Muscle of leg (tissue), 16 donors: Measurements from ENCODE around the gene ARMH3. TPM values are rescaled to one million over a fixed set of nuclear protein-coding genes. Genes with fewer than 3 reads are reported as not detected.

ENCODE experiments used
- DNase-seq: peaks from one replicate; pipeline ENCODE4 v3.0.0; 2013
- H3K27ac ChIP-seq: one replicate; pipeline ENCODE4 v1.5.1; 2013; ENCODE audit warnings: mild to moderate bottlenecking, low read length, control low read depth
- H3K27me3 ChIP-seq: one replicate; pipeline ENCODE4 v1.6.1; 2013; ENCODE audit warnings: low read length; ENCODE audit not compliant: control insufficient read depth, insufficient read depth
- H3K36me3 ChIP-seq: one replicate; pipeline ENCODE4 v1.6.1; 2013; ENCODE audit warnings: low read length; ENCODE audit not compliant: control insufficient read depth, insufficient read depth
- H3K4me1 ChIP-seq: one replicate; pipeline ENCODE4 v1.6.1; 2013; ENCODE audit warnings: low read length; ENCODE audit not compliant: control insufficient read depth, insufficient read depth
- H3K4me3 ChIP-seq: one replicate; pipeline ENCODE4 v1.5.1; 2013; ENCODE audit warnings: low read length, control low read depth
- H3K9me3 ChIP-seq: replicated peaks from 2 replicates; pipeline ENCODE4 v1.6.1; 2013; ENCODE audit warnings: low read depth, low read length; ENCODE audit not compliant: control insufficient read depth
- WGBS: methylation state at CpG from one replicate; pipeline ENCODE4 v1.1.5; 2013; ENCODE audit warnings: missing lambda C conversion rate; ENCODE audit not compliant: insufficient coverage; 5-methylcytosine and 5-hydroxymethylcytosine counted together
- long read RNA-seq, 11 donors: transcript quantifications; one replicate each; lab custom pipeline, GENCODE V29; 2026
- polyA plus RNA-seq, 8 donors: library from polyadenylated mRNA; unstranded; fragments of 120-200 nt; gene quantifications; one replicate each; pipeline versions ENCODE4 v1.2.1 to v1.2.3, GENCODE V29; 2013; ENCODE audit warnings: inconsistent platforms in 1 of 8, low replicate concordance in 1 of 8; ENCODE audit not compliant: insufficient read length in 8 of 8, insufficient read depth in 1 of 8
- total RNA-seq: library from RNA; stranded (reverse); fragments of 120-200 nt; gene quantifications from one replicate; pipeline ENCODE4 v1.2.4, GENCODE V29; 2013

The ARMH3 gene
- 7.1 TPM for total RNA-seq
- 10 to 100 TPM; 11.9 to 17.0 (median 12.9) TPM for polyA plus RNA-seq
- long read RNA-seq, donor 1 = 0 reads
- long read RNA-seq, donor 2 = 0 reads
- long read RNA-seq, donor 3, full-length matches to known transcripts = 2 of 2 reads
- long read RNA-seq, donor 3, partial matches to known transcripts = 0 of 2 reads
- long read RNA-seq, donor 3, other reads (novel, unspliced or antisense) = 0 of 2 reads
- long read RNA-seq, donor 4 = 0 reads
- long read RNA-seq, donor 5, partial matches to known transcripts = 0 of 1 reads
- long read RNA-seq, donor 5, other reads (novel, unspliced or antisense) = 0 of 1 reads
- long read RNA-seq, donor 6, full-length matches to known transcripts = 2 of 2 reads
- long read RNA-seq, donor 6, partial matches to known transcripts = 0 of 2 reads
- long read RNA-seq, donor 6, other reads (novel, unspliced or antisense) = 0 of 2 reads
- long read RNA-seq, donor 7 = 0 reads
- long read RNA-seq, donor 8, full-length matches to known transcripts = 1 of 1 reads
- long read RNA-seq, donor 8, partial matches to known transcripts = 0 of 1 reads
- long read RNA-seq, donor 8, other reads (novel, unspliced or antisense) = 0 of 1 reads
- long read RNA-seq, donor 9 = 0 reads
- long read RNA-seq, donor 10, partial matches to known transcripts = 0 of 2 reads
- long read RNA-seq, donor 10, other reads (novel, unspliced or antisense) = 0 of 2 reads
- long read RNA-seq, donor 11 = 0 reads

- no peaks in the 10 kb centered on the region for H3K9me3 ChIP-seq
- peaks cover 3% of the 10 kb centered on the region for H3K4me1 ChIP-seq
- peak within 1 kb of the TSS; percentile 86 for H3K4me3 ChIP-seq
- H3K27ac ChIP-seq = peak within 1 kb of the TSS; percentile 89
- H3K36me3 ChIP-seq = no peaks in the 10 kb centered on the region
- no peaks in the 10 kb centered on the region for H3K27me3 ChIP-seq
- DNase-seq = peak; percentile 99
- under 1% methylated on average over 76 of the region's 79 CpGs for WGBS
Observed at GRCh38 chr10:102055647-102056419, at the start of gene ARMH3. Gene ARMH3, minus strand, starts transcription at chr10:102056173. Its CDS starts 16,059 bp downstream, at chr10:102040114.

GRCh38 chr10:102102421-102102820 is 46.4 kb upstream of the ARMH3 start:
- Histone ChIP-seq H3K9me3 (no peaks in the 10 kb centered on the region), H3K27ac (no peak overlapping the region), H3K4me3 (no peak overlapping the region), H3K27me3 (no peaks in the 10 kb centered on the region), H3K36me3 (peaks cover 16% of the 10 kb centered on the region), H3K4me1 (peaks cover 12% of the 10 kb centered on the region)
- DNase-seq = no peak
- 78% methylated on average over 1 of the region's 1 CpG for WGBS

GRCh38 chr10:102101152-102101551 is 45.2 kb upstream of the ARMH3 start:
- no peak for DNase-seq
- Histone ChIP-seq H3K4me3 (no peak overlapping the region), H3K9me3 (no peaks in the 10 kb centered on the region), H3K36me3 (peaks cover 5% of the 10 kb centered on the region), H3K4me1 (peaks cover 4% of the 10 kb centered on the region), H3K27ac (no peak overlapping the region), H3K27me3 (no peaks in the 10 kb centered on the region)
- WGBS = 93% methylated on average over 3 of the region's 5 CpGs

GRCh38 chr10:102096449-102096848 is 40.5 kb upstream of the ARMH3 start:
- no peak overlapping the region for H3K27ac ChIP-seq
- no peaks in the 10 kb centered on the region for H3K9me3 ChIP-seq
- DNase-seq = no peak
- H3K4me3 ChIP-seq = no peak overlapping the region
- peaks cover 2% of the 10 kb centered on the region for H3K36me3 ChIP-seq
- H3K27me3 ChIP-seq = no peaks in the 10 kb centered on the region
- no peaks in the 10 kb centered on the region for H3K4me1 ChIP-seq
- WGBS = 93% methylated on average over 4 of the region's 7 CpGs

GRCh38 chr10:102090772-102091171 is 34.8 kb upstream of the ARMH3 start:
- no peaks in the 10 kb centered on the region for H3K9me3 ChIP-seq
- H3K27me3 ChIP-seq = no peaks in the 10 kb centered on the region
- no peaks in the 10 kb centered on the region for H3K36me3 ChIP-seq
- no peak for DNase-seq
- no peak overlapping the region for H3K4me3 ChIP-seq
- no CpG with 5 or more reads among the region's 2 CpGs for WGBS
- no peak overlapping the region for H3K27ac ChIP-seq
- H3K4me1 ChIP-seq = no peaks in the 10 kb centered on the region

- 92% methylated on average over 2 of the region's 8 CpGs for WGBS
- H3K27ac ChIP-seq = no peak overlapping the region
- H3K4me1 ChIP-seq = no peaks in the 10 kb centered on the region
- no peaks in the 10 kb centered on the region for H3K36me3 ChIP-seq
- DNase-seq = no peak
- H3K9me3 ChIP-seq = no peaks in the 10 kb centered on the region
- H3K4me3 ChIP-seq = no peak overlapping the region
- no peaks in the 10 kb centered on the region for H3K27me3 ChIP-seq
Observed at GRCh38 chr10:102086196-102086595, 30.2 kb upstream of the ARMH3 start.

- Histone ChIP-seq H3K4me1 (no peaks in the 10 kb centered on the region), H3K27me3 (no peaks in the 10 kb centered on the region), H3K9me3 (no peaks in the 10 kb centered on the region), H3K36me3 (no peaks in the 10 kb centered on the region), H3K4me3 (no peak overlapping the region), H3K27ac (no peak overlapping the region)
- WGBS = 80% methylated on average over 1 of the region's 3 CpGs
- DNase-seq = no peak
Observed at GRCh38 chr10:102085336-102085735, 29.4 kb upstream of the ARMH3 start.

GRCh38 chr10:102083541-102083940 is 27.6 kb upstream of the ARMH3 start:
- no CpG with 5 or more reads among the region's 3 CpGs for WGBS
- no peak overlapping the region for H3K27ac ChIP-seq
- no peaks in the 10 kb centered on the region for H3K9me3 ChIP-seq
- no peaks in the 10 kb centered on the region for H3K27me3 ChIP-seq
- no peak for DNase-seq
- H3K4me3 ChIP-seq = no peak overlapping the region
- H3K36me3 ChIP-seq = no peaks in the 10 kb centered on the region
- no peaks in the 10 kb centered on the region for H3K4me1 ChIP-seq

GRCh38 chr10:102072673-102073527 is 16.9 kb upstream of the ARMH3 start:
- Histone ChIP-seq H3K36me3 (peaks cover 9% of the 10 kb centered on the region), H3K9me3 (no peaks in the 10 kb centered on the region), H3K4me1 (no peaks in the 10 kb centered on the region), H3K4me3 (no peak overlapping the region), H3K27ac (no peak overlapping the region), H3K27me3 (no peaks in the 10 kb centered on the region)
- peak; percentile 74 for DNase-seq
- WGBS = 17% methylated on average over 1 of the region's 4 CpGs
